BLaER1 treated with 17β-estradiol and CSF1 and Interleukin-3, amounts not matched to agents 10 nM and 100 nM (cell line): Measurements from ENCODE around the gene ZRANB2.

Experiments
- H3K27ac ChIP-seq, 11 experiments: shearing (Covaris generic); formaldehyde crosslinking; 2 replicates each; pipeline ENCODE4 v1.8.1; 2022
- H3K27me3 ChIP-seq, 11 experiments: shearing (Covaris generic); formaldehyde crosslinking; 2 replicates each; pipeline ENCODE4 v1.8.1; 2022
- H3K36me3 ChIP-seq, 11 experiments: shearing (Covaris generic); formaldehyde crosslinking; 2 replicates each; pipeline ENCODE4 v1.8.1; 2022
- H3K4me1 ChIP-seq, 10 experiments: shearing (Covaris generic); formaldehyde crosslinking; 2 replicates each; pipeline ENCODE4 v1.8.1; 2022
- H3K4me2 ChIP-seq, 11 experiments: shearing (Covaris generic); formaldehyde crosslinking; 2 replicates each; pipeline ENCODE4 v1.8.1; 2022
- H3K4me3 ChIP-seq, 10 experiments: shearing (Covaris generic); formaldehyde crosslinking; 2 replicates each; pipeline ENCODE4 v1.8.1; 2022
- H3K9ac ChIP-seq, 11 experiments: shearing (Covaris generic); formaldehyde crosslinking; 2 replicates each; pipeline ENCODE4 v1.8.1; 2022
- H3K9me3 ChIP-seq, 11 experiments: shearing (Covaris generic); formaldehyde crosslinking; replicated peaks in 1 of 11; 2 replicates each; pipeline ENCODE4 v1.8.1; 2022
- H4K20me1 ChIP-seq, 11 experiments: shearing (Covaris generic); formaldehyde crosslinking; 2 replicates each; pipeline ENCODE4 v1.8.1; 2022
- Cebpa-rat ChIP-seq, 11 experiments: shearing (Covaris generic); IDR thresholded peaks; 2 replicates each; pipeline ENCODE4 v1.8.1; 2022

Gene ZRANB2, protein sequence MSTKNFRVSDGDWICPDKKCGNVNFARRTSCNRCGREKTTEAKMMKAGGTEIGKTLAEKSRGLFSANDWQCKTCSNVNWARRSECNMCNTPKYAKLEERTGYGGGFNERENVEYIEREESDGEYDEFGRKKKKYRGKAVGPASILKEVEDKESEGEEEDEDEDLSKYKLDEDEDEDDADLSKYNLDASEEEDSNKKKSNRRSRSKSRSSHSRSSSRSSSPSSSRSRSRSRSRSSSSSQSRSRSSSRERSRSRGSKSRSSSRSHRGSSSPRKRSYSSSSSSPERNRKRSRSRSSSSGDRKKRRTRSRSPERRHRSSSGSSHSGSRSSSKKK

DNA sequence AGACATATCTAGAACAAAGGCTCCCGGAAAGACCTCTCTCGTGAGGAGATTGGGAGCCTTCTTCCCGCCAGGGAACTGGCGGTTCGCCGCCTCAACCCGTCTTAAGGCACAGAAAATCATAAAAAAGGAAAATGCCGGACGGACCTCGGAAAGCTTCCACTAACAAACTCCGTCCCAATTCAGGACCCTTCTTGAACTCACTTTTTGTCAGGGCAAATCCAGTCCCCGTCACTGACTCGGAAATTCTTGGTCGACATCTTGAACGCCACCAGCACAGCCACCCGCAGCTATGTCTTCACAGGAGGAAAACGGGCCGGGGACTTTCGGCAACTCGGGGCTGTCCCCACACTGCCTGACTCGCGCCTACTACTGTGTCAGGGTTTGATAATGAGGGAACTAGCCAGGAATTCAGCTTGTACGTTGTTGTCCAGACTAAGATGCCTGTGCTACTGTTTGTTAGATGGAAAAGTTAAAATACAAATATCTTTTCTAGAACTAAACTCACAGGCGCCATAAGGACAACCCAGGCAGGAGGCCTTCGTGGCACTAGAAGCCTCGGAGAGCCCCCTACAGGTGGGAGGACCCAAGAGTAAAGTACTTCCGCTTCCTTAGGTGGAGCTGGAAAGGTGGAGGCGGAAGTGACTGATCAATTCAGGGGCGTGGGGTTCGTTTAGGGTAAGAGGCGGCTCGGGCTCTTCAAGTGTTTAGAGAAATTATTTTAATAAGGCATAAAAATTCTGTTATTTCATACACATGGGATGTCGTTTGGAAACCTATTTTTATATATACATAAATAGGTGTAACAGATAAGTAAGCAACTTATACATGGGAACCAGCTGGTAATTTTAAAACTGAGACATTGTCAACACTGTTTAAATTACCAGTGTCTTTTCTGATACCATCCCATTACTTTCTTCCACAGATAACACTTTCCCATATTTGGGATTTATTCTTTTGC, at the start of gene ZRANB2:
TSS of gene ZRANB2 (minus strand) at position 297 of the 958 bp plus-strand sequence. CDS start at position 257, 40 bp downstream.
- peaks cover 0 to 4% (median 0%) of the 10 kb centered on the region in 11 experiments; a peak in 4 of 22 replicates for H3K9me3 ChIP-seq

DNA sequence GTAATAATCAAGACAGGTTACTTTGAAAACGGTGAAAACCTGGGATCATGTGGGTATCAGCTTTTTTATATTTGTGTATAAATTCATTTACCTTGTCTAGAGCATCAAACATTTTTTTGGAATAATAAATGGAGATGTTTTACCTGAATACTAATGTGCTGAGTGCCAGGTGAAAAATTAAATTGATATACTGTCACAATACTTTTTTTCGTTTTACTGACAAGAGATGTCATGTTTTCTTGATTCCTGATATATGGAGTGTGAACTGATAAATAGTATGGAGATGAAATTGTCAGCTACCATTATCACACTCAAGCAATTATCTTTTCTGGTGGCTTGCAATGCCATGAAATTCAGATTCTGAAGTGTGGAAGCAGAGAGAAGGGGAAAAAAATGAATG, 47.2 kb upstream of the ZRANB2 start:
- no peak for TF ChIP-seq Cebpa-rat (IDR thresholded peaks at IDR 0.05)

More for the DNA sequence above, at the start of gene ZRANB2:
- Histone ChIP-seq H3K27ac (peak within 1 kb of the TSS; percentile 89 to 97 (median 95)), H3K4me3 (peak within 1 kb of the TSS; percentile 67 to 93 (median 86)), H3K4me2 (peak within 1 kb of the TSS; percentile 73 to 91 (median 80)), H3K4me1 (peaks cover 10 to 41% (median 13%) of the 10 kb centered on the region in 10 experiments; a peak in 17 of 20 replicates), H3K27me3 (no peaks in the 10 kb centered on the region), H3K36me3 (peaks cover 25 to 33% (median 28%) of the 10 kb centered on the region in 11 experiments), H4K20me1 (peaks cover 21 to 42% (median 37%) of the 10 kb centered on the region in 11 experiments; a peak in 19 of 22 replicates), H3K9ac (peak within 1 kb of the TSS; percentile 91 to 98 (median 96))
- peak in 1 of 11 experiments; percentile 50; a peak in 1 of 22 replicates for TF ChIP-seq Cebpa-rat (IDR thresholded peaks at IDR 0.05)

DNA sequence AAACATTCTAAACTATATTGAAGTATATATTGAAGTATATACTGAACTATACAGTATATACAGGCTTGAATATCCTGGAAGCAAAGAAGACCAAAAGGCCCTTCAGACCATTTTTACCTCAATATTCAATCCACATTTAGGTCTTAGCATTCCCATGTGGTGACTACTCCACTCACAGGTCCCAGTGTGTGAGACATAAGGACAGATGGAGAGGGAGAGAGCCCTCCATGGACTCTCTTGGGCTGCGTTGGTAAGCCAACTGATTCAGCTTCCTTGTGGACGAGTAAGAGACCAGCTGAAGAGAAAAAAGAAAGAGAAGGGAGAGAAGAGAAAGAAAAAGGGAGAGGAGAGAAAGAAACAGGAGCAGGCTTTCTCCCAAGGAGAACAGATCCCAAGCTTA, 37.3 kb upstream of the ZRANB2 start:
- no peak for TF ChIP-seq Cebpa-rat (IDR thresholded peaks at IDR 0.05)
- H3K36me3 ChIP-seq, result no peaks in the 10 kb centered on the region
- H4K20me1 ChIP-seq, result no peaks in the 10 kb centered on the region
- H3K9ac ChIP-seq, result no peak overlapping the region
- H3K9me3 ChIP-seq, result 0 out of 22 replicates have a peak, but pooled peaks cover 0 to 4% (median 0%) of the 10 kb centered on the region in 11 experiments
- no peak overlapping the region for H3K27ac ChIP-seq
- no peaks in the 10 kb centered on the region for H3K4me1 ChIP-seq
- H3K27me3 ChIP-seq, result no peaks in the 10 kb centered on the region
- no peak overlapping the region for H3K4me2 ChIP-seq
- H3K4me3 ChIP-seq, result no peak overlapping the region

More for the DNA sequence above, 47.2 kb upstream of the ZRANB2 start:
- Histone ChIP-seq H3K4me2 (no peak overlapping the region), H3K9ac (no peak overlapping the region), H4K20me1 (no peaks in the 10 kb centered on the region), H3K36me3 (no peaks in the 10 kb centered on the region; a peak in 1 of 22 replicates), H3K27me3 (no peaks in the 10 kb centered on the region), H3K9me3 (peaks cover 19 to 59% (median 33%) of the 10 kb centered on the region in 11 experiments; a peak in 21 of 22 replicates), H3K27ac (no peak overlapping the region), H3K4me1 (no peaks in the 10 kb centered on the region), H3K4me3 (no peak overlapping the region)

DNA sequence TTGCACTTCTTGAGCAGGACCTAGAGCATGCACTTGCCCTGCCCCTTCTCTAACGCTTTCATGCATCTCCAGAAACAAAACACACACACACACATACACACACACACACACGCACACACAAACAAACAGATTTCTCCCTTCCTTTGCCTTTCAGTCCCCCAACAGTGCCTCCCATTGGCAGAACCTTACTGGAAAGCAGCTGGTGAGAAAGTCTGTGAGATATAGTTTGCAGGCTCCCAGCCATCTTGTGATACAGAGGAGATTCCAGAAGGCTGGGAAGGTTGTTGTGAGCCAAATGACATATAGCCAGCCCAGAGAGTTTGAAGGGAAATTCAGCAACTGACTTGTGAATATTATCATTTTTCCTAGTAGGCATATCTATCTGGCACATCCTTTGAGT, 35.9 kb upstream of the ZRANB2 start:
- Histone ChIP-seq H3K27me3 (no peaks in the 10 kb centered on the region), H3K36me3 (no peaks in the 10 kb centered on the region), H4K20me1 (no peaks in the 10 kb centered on the region), H3K4me3 (no peak overlapping the region), H3K4me2 (no peak overlapping the region), H3K27ac (no peak overlapping the region), H3K9ac (no peak overlapping the region), H3K4me1 (no peaks in the 10 kb centered on the region), H3K9me3 (0 out of 22 replicates have a peak, but pooled peaks cover 0 to under 1% (median 0%) of the 10 kb centered on the region in 11 experiments)
- TF ChIP-seq Cebpa-rat (IDR thresholded peaks at IDR 0.05), result no peak

DNA sequence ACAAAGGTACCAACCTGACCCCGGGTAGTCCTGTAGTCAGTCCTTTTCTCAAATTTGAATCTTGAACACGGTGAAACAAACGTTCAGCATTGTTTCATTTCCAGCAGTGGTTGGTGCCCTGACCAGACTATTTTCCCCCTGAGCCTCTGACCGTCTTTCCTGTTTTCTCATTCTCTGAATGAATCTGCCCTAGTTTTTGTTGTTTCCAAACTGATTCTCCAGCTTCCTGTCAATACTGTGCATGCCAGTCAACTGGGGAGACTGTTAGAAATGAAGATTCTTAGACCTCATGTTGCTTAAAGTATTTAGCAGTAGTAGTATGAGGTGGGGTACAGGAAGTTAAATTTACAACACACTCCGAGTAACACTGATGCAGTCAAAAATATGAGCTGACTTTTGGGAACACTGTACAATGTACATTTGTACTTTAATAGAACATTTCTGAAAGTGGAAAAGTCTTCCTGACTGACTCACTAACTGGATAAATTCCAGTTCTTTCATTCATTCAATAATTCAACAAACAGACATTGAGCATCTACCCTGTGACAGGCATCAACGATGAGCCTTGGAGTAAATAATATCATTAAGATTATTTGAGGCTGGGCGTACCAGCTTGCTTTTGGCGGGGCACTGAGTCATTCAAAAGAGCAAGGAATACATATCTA, 26.0 kb upstream of the ZRANB2 start:
- TF ChIP-seq Cebpa-rat (IDR thresholded peaks at IDR 0.05), result no peak
- Histone ChIP-seq H3K4me2 (no peak overlapping the region), H3K27me3 (no peaks in the 10 kb centered on the region), H3K9ac (no peak overlapping the region), H3K4me1 (no peaks in the 10 kb centered on the region), H3K36me3 (no peaks in the 10 kb centered on the region), H4K20me1 (no peaks in the 10 kb centered on the region), H3K27ac (no peak overlapping the region), H3K9me3 (no peaks in the 10 kb centered on the region), H3K4me3 (no peak overlapping the region)

DNA sequence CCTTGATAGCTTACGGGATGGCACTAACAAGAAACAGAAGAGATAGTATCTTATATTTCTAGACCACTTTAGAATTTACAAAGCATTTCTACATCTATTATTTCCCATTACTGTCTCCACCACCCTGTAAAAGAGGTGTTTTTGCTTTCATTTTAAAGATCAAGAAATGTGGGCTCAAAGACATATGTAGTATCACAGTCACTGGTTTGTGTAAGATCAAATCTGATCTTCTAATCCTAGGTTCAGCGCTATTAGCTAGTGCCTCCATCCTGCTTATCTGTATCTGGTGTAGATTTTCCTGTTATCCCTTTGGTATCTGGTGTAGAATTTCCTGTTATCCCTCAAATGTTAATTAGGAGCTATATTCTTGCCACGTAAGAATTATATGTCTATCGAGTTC, 23.6 kb upstream of the ZRANB2 start:
- no peak overlapping the region for H3K27ac ChIP-seq
- H3K4me2 ChIP-seq, result no peak overlapping the region
- H3K4me1 ChIP-seq, result no peaks in the 10 kb centered on the region
- no peaks in the 10 kb centered on the region for H3K27me3 ChIP-seq
- no peak for TF ChIP-seq Cebpa-rat (IDR thresholded peaks at IDR 0.05)
- no peak overlapping the region for H3K9ac ChIP-seq
- no peak overlapping the region for H3K4me3 ChIP-seq
- no peaks in the 10 kb centered on the region for H3K36me3 ChIP-seq
- H4K20me1 ChIP-seq, result no peaks in the 10 kb centered on the region
- no peaks in the 10 kb centered on the region for H3K9me3 ChIP-seq

DNA sequence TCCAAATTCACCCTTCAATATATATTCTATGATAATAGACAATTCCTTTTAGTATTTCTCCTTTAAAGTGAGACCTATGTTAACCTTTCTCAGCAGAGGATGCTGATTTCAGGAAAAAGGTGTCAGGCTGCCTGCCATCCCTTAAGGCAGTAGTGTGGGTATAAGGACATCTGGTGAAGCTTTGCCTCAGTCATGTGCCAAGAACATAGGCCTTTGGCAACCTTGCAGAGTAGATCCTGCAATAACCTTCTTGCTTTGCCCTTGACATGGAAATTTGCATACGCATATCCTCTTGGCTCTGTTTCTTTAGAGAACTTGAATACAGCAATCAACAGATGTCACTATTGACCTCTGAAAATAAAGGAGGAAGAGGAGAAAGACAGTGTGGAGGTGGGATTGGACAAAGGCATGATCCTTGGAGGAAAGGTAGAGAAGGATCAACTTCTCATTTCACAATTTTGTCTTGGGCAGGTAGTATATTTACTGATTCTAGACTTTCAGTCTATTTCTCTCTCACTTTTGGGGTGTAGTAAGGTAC, 21.1 kb upstream of the ZRANB2 start:
- H3K36me3 ChIP-seq, result no peaks in the 10 kb centered on the region
- H3K4me3 ChIP-seq, result no peak overlapping the region
- TF ChIP-seq Cebpa-rat (IDR thresholded peaks at IDR 0.05), result no peak
- no peak overlapping the region for H3K27ac ChIP-seq
- no peak overlapping the region for H3K4me2 ChIP-seq
- H3K9me3 ChIP-seq, result no peaks in the 10 kb centered on the region
- H3K4me1 ChIP-seq, result no peaks in the 10 kb centered on the region
- no peaks in the 10 kb centered on the region for H3K27me3 ChIP-seq
- H4K20me1 ChIP-seq, result no peaks in the 10 kb centered on the region
- no peak overlapping the region for H3K9ac ChIP-seq

DNA sequence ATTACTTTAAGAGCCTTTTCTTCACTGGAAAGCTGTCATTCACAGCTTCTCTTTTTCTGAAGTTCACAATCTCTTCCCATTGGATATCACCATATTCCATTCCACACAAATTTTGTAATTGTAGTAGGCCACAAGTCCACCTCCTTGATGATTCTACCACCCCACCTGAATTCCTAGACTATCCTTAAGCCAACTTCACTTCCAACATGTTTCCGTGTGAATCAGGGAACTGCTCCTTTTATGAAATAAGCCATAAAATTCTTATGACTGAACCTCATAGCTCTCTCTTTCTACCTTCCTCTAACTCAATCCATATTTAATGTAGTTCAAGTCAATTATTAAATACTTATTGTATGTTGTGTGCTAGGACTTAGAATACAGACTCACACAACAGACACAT, 16.6 kb upstream of the ZRANB2 start:
- Histone ChIP-seq H3K9ac (no peak overlapping the region), H3K4me2 (no peak overlapping the region), H3K4me1 (no peaks in the 10 kb centered on the region), H3K9me3 (no peaks in the 10 kb centered on the region), H3K27ac (no peak overlapping the region), H4K20me1 (no peaks in the 10 kb centered on the region), H3K36me3 (no peaks in the 10 kb centered on the region), H3K27me3 (no peaks in the 10 kb centered on the region), H3K4me3 (no peak overlapping the region)
- no peak for TF ChIP-seq Cebpa-rat (IDR thresholded peaks at IDR 0.05)
